ENCODE measurements around the gene SFN.
A peak's percentile ranks its signal among the peaks of the same experiment; 100 is the strongest.

The SFN gene

DNA sequence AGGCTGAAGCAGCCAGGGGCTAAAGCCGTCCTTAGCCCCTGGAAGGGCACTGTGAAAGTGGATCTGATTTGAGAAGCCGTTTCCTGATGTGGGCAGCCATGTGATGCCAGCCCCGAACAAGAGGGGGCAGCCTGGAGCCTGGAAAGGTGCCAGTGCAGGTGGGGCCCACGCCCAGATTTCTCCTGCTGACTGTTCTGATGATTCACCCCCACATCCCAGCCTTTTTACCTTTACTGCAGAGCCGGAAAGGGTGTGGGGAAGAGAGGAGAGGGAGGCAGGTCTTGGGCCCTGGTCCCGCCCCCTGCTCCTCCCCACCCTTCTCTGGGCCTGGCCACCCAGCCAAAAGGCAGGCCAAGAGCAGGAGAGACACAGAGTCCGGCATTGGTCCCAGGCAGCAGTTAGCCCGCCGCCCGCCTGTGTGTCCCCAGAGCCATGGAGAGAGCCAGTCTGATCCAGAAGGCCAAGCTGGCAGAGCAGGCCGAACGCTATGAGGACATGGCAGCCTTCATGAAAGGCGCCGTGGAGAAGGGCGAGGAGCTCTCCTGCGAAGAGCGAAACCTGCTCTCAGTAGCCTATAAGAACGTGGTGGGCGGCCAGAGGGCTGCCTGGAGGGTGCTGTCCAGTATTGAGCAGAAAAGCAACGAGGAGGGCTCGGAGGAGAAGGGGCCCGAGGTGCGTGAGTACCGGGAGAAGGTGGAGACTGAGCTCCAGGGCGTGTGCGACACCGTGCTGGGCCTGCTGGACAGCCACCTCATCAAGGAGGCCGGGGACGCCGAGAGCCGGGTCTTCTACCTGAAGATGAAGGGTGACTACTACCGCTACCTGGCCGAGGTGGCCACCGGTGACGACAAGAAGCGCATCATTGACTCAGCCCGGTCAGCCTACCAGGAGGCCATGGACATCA is at the start of gene SFN:
TSS of gene SFN (plus strand) at position 369 of the 904 bp plus-strand sequence. CDS start at position 433, 64 bp downstream.
- H3K27me3 Mint-ChIP-seq: no peaks in the 10 kb centered on the region
- H3K36me3 Mint-ChIP-seq: no peaks in the 10 kb centered on the region

GRCh38 chr1:26814377-26814776 is 48.6 kb upstream of the SFN start:
- H3K27me3 Mint-ChIP-seq: no peaks in the 10 kb centered on the region
- H3K36me3 Mint-ChIP-seq: no peaks in the 10 kb centered on the region
- peaks cover 7% of the 10 kb centered on the region for H3K4me1 Mint-ChIP-seq
- no peak overlapping the region for H3K4me3 Mint-ChIP-seq
- H3K9me3 Mint-ChIP-seq: no peaks in the 10 kb centered on the region
- H3K27ac Mint-ChIP-seq: no peak overlapping the region

More for the DNA sequence above, at the start of gene SFN:
- no peaks in the 10 kb centered on the region for H3K9me3 Mint-ChIP-seq
- H3K4me3 Mint-ChIP-seq: peak within 1 kb of the TSS; percentile 61
- H3K4me1 Mint-ChIP-seq: peaks cover 27% of the 10 kb centered on the region
- no peak within 1 kb of the TSS for H3K27ac Mint-ChIP-seq

DNA sequence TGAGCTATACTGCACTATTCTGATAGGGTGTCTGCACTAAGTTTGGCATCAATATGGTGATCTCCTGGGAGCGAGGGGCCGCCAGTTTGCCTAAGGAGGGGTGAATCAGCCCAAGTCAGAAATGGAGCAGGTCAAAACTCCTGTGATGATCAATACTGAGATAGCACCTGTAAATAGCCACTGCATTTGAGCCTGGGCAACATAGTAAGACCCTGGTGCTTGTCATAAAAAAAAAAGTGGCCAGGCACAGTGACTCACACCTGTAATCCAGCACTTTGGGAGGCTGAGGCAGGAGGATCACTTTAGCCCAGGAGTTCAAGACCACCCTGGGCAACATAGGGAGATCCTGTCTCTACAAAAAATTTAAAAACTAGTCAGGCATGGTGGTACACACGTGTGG is 48.1 kb upstream of the SFN start:
- H3K27ac Mint-ChIP-seq: no peak overlapping the region
- H3K9me3 Mint-ChIP-seq: no peaks in the 10 kb centered on the region
- no peaks in the 10 kb centered on the region for H3K27me3 Mint-ChIP-seq
- no peaks in the 10 kb centered on the region for H3K36me3 Mint-ChIP-seq
- H3K4me3 Mint-ChIP-seq: no peak overlapping the region
- H3K4me1 Mint-ChIP-seq: peaks cover 7% of the 10 kb centered on the region

DNA sequence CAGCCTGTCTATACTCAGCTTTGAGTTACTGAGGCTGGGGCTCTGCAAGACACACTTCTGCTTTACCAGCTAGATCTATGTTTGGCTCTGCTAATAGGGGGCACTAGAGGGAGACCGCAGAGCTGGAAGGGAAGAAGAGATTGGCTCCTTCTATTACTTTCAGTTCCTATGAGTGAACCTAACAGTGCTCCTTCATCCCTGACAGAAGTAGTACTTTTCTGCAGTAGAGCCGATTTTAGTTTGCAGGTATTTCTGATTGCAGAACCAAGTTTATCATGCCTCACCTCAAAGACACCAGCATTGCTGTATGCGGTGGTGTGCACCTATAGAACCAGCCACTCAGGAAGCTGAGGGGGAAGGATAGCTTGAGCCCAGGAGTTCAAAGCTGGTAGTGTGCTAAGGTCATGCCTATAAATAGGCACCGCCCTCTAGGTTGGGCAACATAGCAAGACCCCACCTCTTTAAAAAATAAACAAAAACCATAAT is 42.1 kb upstream of the SFN start:
- Mint-ChIP-seq H3K9me3 (no peaks in the 10 kb centered on the region), H3K4me3 (peak overlapping the region; percentile 62), H3K4me1 (peaks cover 35% of the 10 kb centered on the region), H3K27ac (peak overlapping the region; percentile 10), H3K27me3 (no peaks in the 10 kb centered on the region), H3K36me3 (no peaks in the 10 kb centered on the region)

- Mint-ChIP-seq H3K36me3 (peaks cover 2% of the 10 kb centered on the region), H3K9me3 (no peaks in the 10 kb centered on the region), H3K27ac (no peak overlapping the region), H3K27me3 (no peaks in the 10 kb centered on the region), H3K4me1 (peaks cover 46% of the 10 kb centered on the region), H3K4me3 (peak overlapping the region; percentile 11)
Measured at GRCh38 chr1:26822737-26823395, 40.1 kb upstream of the SFN start.

DNA sequence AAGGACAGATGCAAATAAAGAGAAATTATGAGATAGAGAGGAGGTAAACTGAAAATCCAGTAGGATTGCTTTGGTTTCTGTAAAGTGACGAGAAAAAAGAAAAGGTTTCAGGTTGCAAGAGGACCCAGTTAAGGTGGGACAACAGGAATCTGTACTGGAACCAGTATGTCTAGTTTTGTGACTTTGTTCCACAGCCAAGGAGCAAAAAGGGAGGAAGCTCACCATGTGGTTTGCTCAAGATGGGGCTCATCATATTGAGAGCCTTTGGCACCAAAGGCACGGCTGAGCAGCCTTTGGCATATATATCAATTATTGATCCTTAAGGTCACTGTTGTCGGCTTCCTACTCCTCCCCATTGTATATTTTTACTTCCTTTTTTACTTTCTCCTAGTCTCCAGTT is 38.2 kb upstream of the SFN start:
- Mint-ChIP-seq H3K4me1 (peaks cover 64% of the 10 kb centered on the region), H3K27me3 (no peaks in the 10 kb centered on the region), H3K27ac (peak overlapping the region; percentile 76), H3K4me3 (peak overlapping the region; percentile 36), H3K36me3 (peaks cover 5% of the 10 kb centered on the region), H3K9me3 (no peaks in the 10 kb centered on the region)

- Mint-ChIP-seq H3K4me3 (peak within 1 kb of the TSS; percentile 95), H3K9me3 (no peaks in the 10 kb centered on the region), H3K36me3 (peaks cover 5% of the 10 kb centered on the region), H3K27me3 (no peaks in the 10 kb centered on the region), H3K4me1 (peaks cover 66% of the 10 kb centered on the region), H3K27ac (peak within 1 kb of the TSS; percentile 96)
Measured at GRCh38 chr1:26826261-26827105, 36.5 kb upstream of the SFN start, which contains the start of gene ZDHHC18. TSS of gene ZDHHC18 (plus strand) at chr1:26826688. CDS start at chr1:26826805, 117 bp downstream.

GRCh38 chr1:26827106-26827604 is 35.8 kb upstream of the SFN start:
- H3K4me1 Mint-ChIP-seq: peaks cover 73% of the 10 kb centered on the region
- no peaks in the 10 kb centered on the region for H3K27me3 Mint-ChIP-seq
- peak overlapping the region; percentile 93 for H3K27ac Mint-ChIP-seq
- peak overlapping the region; percentile 94 for H3K4me3 Mint-ChIP-seq
- peaks cover 5% of the 10 kb centered on the region for H3K36me3 Mint-ChIP-seq
- no peaks in the 10 kb centered on the region for H3K9me3 Mint-ChIP-seq

- Mint-ChIP-seq H3K36me3 (peaks cover 5% of the 10 kb centered on the region), H3K4me3 (peak overlapping the region; percentile 94), H3K9me3 (no peaks in the 10 kb centered on the region), H3K27me3 (no peaks in the 10 kb centered on the region), H3K4me1 (peaks cover 76% of the 10 kb centered on the region), H3K27ac (peak overlapping the region; percentile 93)
Measured at GRCh38 chr1:26827663-26828062, 35.3 kb upstream of the SFN start.

DNA sequence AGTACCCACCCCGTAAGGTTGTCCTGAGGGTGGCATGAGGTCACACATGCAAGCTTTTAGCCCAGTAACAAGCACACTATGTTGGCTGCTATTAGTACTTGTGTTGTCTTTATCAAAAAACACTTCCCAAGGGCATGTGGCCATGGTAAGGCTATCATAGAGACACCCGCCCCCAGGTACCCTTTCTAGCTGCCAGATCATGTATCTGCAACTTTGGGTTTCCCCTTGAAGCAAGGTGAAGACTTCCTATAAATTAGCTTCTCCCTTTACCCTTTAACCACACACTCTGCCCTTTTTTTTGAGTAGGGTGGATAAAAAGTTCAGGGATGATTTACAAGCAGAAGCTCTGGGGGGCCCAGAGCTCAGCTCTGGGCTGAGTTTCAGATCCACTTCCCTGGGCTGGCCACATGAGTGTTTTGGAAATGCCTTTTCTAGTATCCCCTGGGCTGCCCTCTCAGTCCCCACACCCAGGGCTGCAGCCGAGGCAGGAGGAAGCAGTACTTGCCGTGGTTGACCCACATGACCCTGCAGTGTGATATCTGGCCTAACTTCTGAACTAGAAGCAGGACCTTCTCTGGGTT is 34.4 kb upstream of the SFN start:
- Mint-ChIP-seq H3K4me3 (peak overlapping the region; percentile 94), H3K27me3 (no peaks in the 10 kb centered on the region), H3K4me1 (peaks cover 78% of the 10 kb centered on the region), H3K36me3 (peaks cover 7% of the 10 kb centered on the region), H3K9me3 (no peaks in the 10 kb centered on the region), H3K27ac (peak overlapping the region; percentile 95)

DNA sequence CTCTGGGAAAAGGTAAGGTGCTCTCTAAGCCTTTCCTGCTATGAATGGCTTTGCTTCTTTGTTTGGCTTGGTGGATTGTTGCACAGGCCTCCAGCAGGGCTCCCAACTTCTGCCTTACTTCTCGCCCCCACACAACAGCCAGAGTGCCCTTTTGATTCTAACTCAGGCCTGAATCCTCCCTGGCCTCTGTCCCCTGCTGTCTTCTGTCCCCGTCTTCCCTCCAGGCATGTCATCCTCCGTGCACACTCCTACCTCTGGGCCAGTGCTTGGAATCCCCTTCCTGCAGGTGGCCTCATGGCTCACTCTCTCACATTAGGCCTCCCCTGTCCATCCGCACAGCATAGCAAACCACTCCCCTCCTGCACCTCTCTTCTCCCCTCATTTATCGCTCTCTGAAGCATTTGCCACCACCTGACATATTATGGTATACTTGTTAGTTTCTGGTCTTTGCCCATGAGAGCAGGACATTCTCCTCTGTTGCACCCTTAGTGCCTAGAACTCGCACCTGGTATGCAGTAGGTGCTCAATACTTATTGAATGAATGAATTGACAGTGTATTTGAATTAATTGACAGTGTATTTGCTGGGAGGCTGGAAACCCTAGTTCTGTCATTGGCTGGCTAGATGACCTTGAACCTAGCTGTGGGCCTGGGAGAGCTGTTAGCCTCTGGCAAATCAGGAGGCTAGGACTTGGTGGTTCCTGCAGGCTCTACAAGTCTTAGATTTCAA is 33.6 kb upstream of the SFN start:
- Mint-ChIP-seq H3K27me3 (no peaks in the 10 kb centered on the region), H3K4me1 (peaks cover 86% of the 10 kb centered on the region), H3K36me3 (peaks cover 12% of the 10 kb centered on the region), H3K4me3 (peak overlapping the region; percentile 94), H3K27ac (peak overlapping the region; percentile 95), H3K9me3 (no peaks in the 10 kb centered on the region)

DNA sequence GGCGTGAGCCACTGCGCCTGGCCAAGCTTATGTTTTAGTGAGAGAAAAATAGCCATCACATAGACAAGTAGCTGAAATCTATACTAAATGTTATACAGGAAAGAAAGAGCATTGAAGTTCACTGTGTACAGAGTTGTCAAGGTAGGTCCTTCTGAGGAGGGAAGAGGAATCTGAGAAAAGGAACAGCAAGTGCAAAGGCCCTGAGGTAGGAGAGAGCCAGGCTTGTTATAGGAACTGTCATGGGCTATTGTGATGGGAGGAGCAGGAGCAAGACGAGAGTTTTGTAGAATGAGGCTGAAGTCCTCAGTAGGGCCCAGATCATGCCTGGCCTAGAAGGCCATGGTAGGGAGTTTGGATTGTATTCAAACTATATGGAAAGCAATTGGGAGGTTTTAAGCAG is 31.9 kb upstream of the SFN start:
- Mint-ChIP-seq H3K27me3 (no peaks in the 10 kb centered on the region), H3K9me3 (no peaks in the 10 kb centered on the region), H3K4me1 (peaks cover 79% of the 10 kb centered on the region), H3K36me3 (peaks cover 18% of the 10 kb centered on the region), H3K4me3 (peak overlapping the region; percentile 23), H3K27ac (peak overlapping the region; percentile 91)

GRCh38 chr1:26831546-26832248 is 31.3 kb upstream of the SFN start:
- Mint-ChIP-seq H3K27me3 (no peaks in the 10 kb centered on the region), H3K36me3 (peaks cover 18% of the 10 kb centered on the region), H3K27ac (peak overlapping the region; percentile 91), H3K4me3 (peak overlapping the region; percentile 23), H3K9me3 (no peaks in the 10 kb centered on the region), H3K4me1 (peaks cover 76% of the 10 kb centered on the region)

Data from activated naive CD4-positive, alpha-beta T cell treated with anti-CD3 and anti-CD28 coated beads, Interleukin-2, amount 50 U/mL, for 24 hours (primary cell).